Natural killer cell treated with Interleukin-12 subunit alpha and Interleukin-12 subunit beta and Interleukin-15 and Interleukin-18, amount 100 ng/mL, for 72 hours (primary cell): ENCODE data around the gene TERB2. TPM values are rescaled to one million over a fixed set of nuclear protein-coding genes. Genes with fewer than 3 reads are reported as not detected.
"Not testable (repeated sequence)": the region's sequence is repeated elsewhere in the genome, so short reads cannot be mapped to it uniquely, and the experiment has no call there.

Experiments used
- ATAC-seq, 2 donors: fragments of 150-1000 bp; cut with Tn5 transposase in 1 of 2; sonication (Bioruptor Pico), chemical (Tn5 transposase) in 1 of 2; 2 replicates each; pipeline ENCODE4 v1.10.0; 2021
- DNase-seq: peaks from one replicate; pipeline ENCODE4 v3.0.0; 2022; ENCODE audit warnings: low spot score
- H3K27ac Mint-ChIP-seq, 2 donors: 1 replicate in 1 of 2; 2 replicates in 1 of 2; pipeline ENCODE4 v1.8.0; 2022; ENCODE audit warnings: mixed read lengths in 2 of 2, mild to moderate bottlenecking in 1 of 2, moderate library complexity in 1 of 2
- H3K27me3 Mint-ChIP-seq, 2 donors: 1 replicate in 1 of 2; 2 replicates in 1 of 2; pipeline ENCODE4 v1.8.0; 2022; ENCODE audit warnings: mixed read lengths in 2 of 2
- H3K36me3 Mint-ChIP-seq: one replicate; pipeline ENCODE4 v1.8.0; 2022; ENCODE audit warnings: mixed read lengths
- H3K4me1 Mint-ChIP-seq, 2 donors: 1 replicate in 1 of 2; 2 replicates in 1 of 2; pipeline ENCODE4 v1.8.0; 2022; ENCODE audit warnings: low read depth in 2 of 2, mixed read lengths in 2 of 2, mild to moderate bottlenecking in 1 of 2
- H3K4me3 Mint-ChIP-seq: one replicate; pipeline ENCODE4 v1.8.0; 2022; ENCODE audit warnings: mixed read lengths
- H3K9me3 Mint-ChIP-seq: 2 replicates; pipeline ENCODE4 v1.8.0; 2022; ENCODE audit warnings: mixed read lengths
- total RNA-seq, 2 donors: library from RNA; stranded (reverse); gene quantifications; one replicate each; pipeline ENCODE4 v1.2.3, GENCODE V29; 2022

The TERB2 gene, protein sequence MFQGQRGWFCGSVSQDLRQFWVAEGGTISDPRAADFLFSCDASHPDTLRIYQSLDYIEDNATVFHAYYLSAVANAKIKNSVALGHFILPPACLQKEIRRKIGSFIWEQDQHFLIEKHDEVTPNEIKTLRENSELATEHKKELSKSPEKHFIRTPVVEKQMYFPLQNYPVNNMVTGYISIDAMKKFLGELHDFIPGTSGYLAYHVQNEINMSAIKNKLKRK
- not detected for total RNA-seq

DNA sequence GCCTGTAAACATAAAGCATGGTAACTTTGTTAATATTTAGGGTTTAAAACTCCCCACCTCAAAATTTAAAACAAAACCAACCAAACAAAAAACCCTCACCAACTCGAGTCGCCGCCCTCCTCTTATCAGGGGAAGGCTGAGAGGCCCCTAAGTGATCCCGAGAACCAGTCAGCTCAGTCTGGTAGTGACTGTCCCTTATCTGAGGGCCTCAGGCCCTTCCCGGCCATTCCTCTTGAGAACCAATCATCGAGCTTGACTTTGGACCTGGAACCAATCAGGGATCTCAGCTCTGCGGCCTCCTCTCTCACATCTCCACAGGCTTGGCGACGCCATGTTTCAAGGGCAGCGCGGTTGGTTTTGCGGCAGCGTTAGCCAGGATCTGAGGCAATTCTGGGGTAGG, at the start of gene TERB2:
Gene TERB2 (plus strand): TSS at position 300 of the 400 bp plus-strand sequence. CDS start 32 bp downstream, at position 332.
- H3K9me3 Mint-ChIP-seq, result no peaks in the 10 kb centered on the region
- no peak within 1 kb of the TSS for H3K4me3 Mint-ChIP-seq
- DNase-seq, result no peak
- H3K4me1 Mint-ChIP-seq, result no peaks in the 10 kb centered on the region
- ATAC-seq, result no peak
- H3K36me3 Mint-ChIP-seq, result no peaks in the 10 kb centered on the region
- no peak within 1 kb of the TSS for H3K27ac Mint-ChIP-seq
- H3K27me3 Mint-ChIP-seq, result peaks cover 8 to 11% of the 10 kb centered on the region in 2 donors

DNA sequence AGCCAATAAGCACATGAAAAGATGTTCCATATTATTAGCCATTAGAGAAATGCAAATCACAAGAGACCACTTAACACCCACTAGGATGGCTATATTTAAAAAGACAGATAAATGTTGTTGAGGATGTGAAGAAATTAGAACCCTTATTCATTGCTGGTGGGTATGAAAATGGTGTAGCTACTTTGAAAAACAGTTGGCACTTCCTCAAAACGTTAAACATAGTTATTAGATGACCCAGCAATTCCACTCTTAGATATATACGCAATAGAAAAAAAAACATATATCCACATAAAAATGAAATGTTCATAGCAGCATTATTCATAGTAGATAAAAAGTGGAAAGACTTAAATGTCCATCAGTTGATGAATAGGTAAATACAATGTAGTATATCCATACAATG, 47.1 kb upstream of the TERB2 start:
- no peak overlapping the region for H3K27ac Mint-ChIP-seq
- ATAC-seq (no peak), DNase-seq (no peak)
- no peaks in the 10 kb centered on the region for H3K36me3 Mint-ChIP-seq
- H3K9me3 Mint-ChIP-seq, result no peaks in the 10 kb centered on the region
- H3K4me1 Mint-ChIP-seq, result peaks cover 0 to 5% of the 10 kb centered on the region in 2 donors
- peaks cover 13% of the 10 kb centered on the region in 2 donors for H3K27me3 Mint-ChIP-seq
- no peak overlapping the region for H3K4me3 Mint-ChIP-seq

DNA sequence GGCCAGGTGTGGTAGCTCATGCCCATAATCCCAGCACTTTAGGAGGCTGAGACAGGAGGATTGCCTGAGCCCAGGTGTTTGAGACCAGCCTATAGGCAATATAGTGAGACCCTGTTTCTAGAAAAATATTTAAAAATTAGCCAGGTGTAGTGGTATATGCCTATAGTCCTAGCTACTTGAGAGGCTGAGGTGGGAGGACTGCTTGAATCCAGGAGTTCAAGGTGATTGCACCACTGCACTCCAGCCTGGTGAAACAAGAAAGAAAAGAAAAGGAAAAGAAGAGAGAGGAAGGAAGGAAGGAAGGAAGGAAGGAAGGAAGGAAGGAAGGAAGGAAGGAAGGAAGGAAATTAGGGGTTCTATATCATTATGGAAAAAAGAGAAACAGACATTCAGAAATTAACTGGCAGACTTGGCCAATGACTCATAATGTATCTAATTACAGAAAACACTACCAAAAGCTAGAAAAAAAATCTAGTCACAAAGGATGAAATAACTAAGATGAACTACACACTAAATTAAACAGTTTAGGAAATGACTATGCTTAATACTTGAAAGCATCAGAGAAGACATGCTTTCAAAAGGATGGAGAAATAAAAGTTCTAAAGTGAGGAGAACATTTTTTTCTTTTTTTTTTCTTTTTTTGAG, 45.4 kb upstream of the TERB2 start:
- peaks cover 9 to 15% of the 10 kb centered on the region in 2 donors for H3K27me3 Mint-ChIP-seq
- ATAC-seq, result no peak
- no peak overlapping the region for H3K27ac Mint-ChIP-seq
- peaks cover 0 to 5% of the 10 kb centered on the region in 2 donors for H3K4me1 Mint-ChIP-seq
- no peaks in the 10 kb centered on the region for H3K9me3 Mint-ChIP-seq
- no peak overlapping the region for H3K4me3 Mint-ChIP-seq
- H3K36me3 Mint-ChIP-seq, result no peaks in the 10 kb centered on the region
- DNase-seq, result no peak

DNA sequence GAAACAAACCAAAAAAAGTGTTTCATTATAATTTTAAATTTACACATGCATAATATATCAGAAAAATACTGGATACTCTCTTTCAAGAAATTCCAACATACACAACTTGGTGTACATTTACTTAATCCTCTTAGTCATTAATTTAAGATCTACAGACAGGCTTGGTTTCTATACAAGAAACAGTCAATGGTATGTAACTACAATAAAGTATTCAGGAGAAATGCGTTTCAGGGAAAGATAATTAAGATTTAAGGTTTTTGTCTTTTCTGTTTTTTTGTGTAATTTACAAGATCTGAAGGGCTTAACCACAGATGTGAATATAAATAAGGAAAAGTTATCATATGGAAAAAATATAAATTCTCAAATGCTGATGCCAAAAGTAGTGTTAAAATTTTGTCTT, 44.3 kb upstream of the TERB2 start:
- not testable (repeated sequence) for H3K4me1 Mint-ChIP-seq, H3K36me3 Mint-ChIP-seq, DNase-seq, H3K4me3 Mint-ChIP-seq, H3K9me3 Mint-ChIP-seq, H3K27ac Mint-ChIP-seq, ATAC-seq
- H3K27me3 Mint-ChIP-seq, result peaks cover 9 to 16% of the 10 kb centered on the region in 2 donors

DNA sequence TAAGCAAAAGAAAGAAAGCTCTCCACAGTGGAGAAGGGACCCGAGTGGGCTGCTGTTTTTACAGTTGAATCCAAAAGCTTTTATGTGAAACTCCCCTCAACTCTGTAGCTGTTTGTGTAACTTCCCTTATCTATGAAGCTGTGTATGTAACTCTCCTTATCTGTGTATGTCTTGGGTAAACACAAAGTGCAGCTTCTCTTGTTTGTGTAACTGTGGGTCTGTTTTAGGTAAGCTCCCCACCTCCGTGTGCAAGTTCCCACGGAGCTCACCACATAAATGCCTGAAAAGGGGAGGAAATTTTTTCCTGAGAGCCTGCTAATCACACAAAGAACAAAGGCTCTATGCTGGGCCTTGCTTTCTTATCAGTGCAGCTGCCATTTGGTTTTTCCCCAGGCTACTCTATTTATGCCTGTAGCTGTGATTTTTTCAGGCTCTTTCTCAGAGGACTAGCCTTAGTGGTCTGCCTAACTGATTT, 43.5 kb upstream of the TERB2 start:
- peaks cover 11 to 22% of the 10 kb centered on the region in 2 donors for H3K27me3 Mint-ChIP-seq
- not testable (repeated sequence) for H3K27ac Mint-ChIP-seq, H3K4me1 Mint-ChIP-seq, ATAC-seq, DNase-seq, H3K36me3 Mint-ChIP-seq, H3K9me3 Mint-ChIP-seq, H3K4me3 Mint-ChIP-seq

DNA sequence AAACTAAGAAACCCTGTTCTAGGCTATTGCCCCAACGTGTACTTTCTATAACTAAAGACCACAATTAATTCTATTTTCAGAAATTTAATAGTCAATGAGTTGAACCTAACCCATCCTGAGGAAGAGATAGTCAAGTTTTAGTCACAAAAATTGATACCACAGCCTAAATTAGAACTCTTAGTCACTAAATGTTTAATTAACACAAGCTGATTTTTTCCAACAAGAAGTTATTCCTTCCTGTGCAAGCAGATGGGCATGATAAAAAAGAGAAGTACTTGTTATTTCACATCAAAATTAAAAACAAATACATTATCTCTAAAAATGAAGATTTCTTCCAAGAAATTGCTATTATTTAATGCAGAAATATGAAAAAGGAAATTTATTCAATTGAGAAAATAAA, 38.4 kb upstream of the TERB2 start:
- Mint-ChIP-seq H3K27ac (no peak overlapping the region), H3K9me3 (no peaks in the 10 kb centered on the region), H3K4me3 (no peak overlapping the region), H3K36me3 (no peaks in the 10 kb centered on the region), H3K4me1 (no peaks in the 10 kb centered on the region), H3K27me3 (peaks cover 2 to 14% of the 10 kb centered on the region in 2 donors)
- DNase-seq, result no peak
- no peak for ATAC-seq

DNA sequence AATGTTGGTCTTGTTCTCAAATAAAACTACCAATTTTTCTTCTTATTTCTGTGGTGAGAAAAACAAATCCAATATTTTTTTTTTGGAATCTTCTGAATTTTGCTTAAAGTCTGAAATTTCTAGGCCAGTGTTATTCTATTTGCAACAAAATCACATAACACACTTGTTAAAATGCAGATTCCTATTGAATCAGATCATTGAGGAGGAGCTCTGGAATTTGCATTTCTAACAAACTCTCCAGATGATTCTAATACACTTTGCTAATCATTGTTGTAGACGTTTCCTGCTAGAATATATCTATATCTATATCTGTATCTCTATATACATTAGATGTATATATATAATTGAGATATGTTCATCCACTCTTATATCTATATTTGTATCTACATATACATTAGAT, 27.8 kb upstream of the TERB2 start:
- not testable (repeated sequence) for ATAC-seq, H3K36me3 Mint-ChIP-seq, DNase-seq, H3K27ac Mint-ChIP-seq, H3K4me3 Mint-ChIP-seq, H3K4me1 Mint-ChIP-seq, H3K9me3 Mint-ChIP-seq
- peaks cover 11 to 36% of the 10 kb centered on the region in 2 donors for H3K27me3 Mint-ChIP-seq

DNA sequence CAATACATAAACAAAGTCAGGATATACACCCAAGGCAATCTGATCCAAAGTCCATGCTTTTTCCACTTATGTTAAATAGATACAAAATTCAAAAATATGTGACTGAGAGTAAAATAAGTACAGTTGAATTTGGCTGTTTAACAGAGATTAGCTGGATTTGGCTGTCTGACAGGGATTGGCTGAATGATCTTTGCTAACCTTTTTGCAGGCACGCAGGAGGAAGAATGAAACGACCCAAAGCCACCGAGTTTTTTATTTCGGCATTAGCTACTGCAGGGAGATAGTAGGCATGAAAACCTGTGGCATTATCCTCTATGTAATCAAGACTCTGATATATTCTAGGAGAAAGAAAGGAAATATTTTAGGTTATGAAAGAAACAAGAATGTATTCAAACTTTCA, 26.2 kb upstream of the TERB2 start:
- not testable (repeated sequence) for H3K9me3 Mint-ChIP-seq
- H3K27me3 Mint-ChIP-seq, result peaks cover 11 to 36% of the 10 kb centered on the region in 2 donors

DNA sequence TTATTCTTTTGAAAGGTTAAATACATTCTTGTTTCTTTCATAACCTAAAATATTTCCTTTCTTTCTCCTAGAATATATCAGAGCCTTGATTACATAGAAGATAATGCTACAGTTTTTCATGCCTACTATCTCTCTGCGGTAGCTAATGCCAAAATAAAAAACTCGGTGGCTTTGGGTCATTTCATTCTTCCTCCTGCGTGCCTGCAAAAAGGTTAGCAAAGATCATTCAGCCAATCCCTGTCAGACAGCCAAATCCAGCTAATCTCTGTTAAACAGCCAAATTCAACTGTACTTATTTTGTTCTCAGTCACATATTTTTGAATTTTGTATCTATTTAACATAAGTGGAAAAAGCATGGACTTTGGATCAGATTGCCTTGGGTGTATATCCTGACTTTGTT, 1.8 kb downstream of the TERB2 start:
- H3K4me3 Mint-ChIP-seq, H3K4me1 Mint-ChIP-seq, H3K9me3 Mint-ChIP-seq, H3K36me3 Mint-ChIP-seq, ATAC-seq, DNase-seq, H3K27ac Mint-ChIP-seq: not testable (repeated sequence)
- H3K27me3 Mint-ChIP-seq, result peaks cover 17% of the 10 kb centered on the region in 2 donors

More for the DNA sequence above, 26.2 kb upstream of the TERB2 start:
- ATAC-seq, DNase-seq, H3K27ac Mint-ChIP-seq, H3K4me1 Mint-ChIP-seq, H3K4me3 Mint-ChIP-seq, H3K36me3 Mint-ChIP-seq: not testable (repeated sequence)

DNA sequence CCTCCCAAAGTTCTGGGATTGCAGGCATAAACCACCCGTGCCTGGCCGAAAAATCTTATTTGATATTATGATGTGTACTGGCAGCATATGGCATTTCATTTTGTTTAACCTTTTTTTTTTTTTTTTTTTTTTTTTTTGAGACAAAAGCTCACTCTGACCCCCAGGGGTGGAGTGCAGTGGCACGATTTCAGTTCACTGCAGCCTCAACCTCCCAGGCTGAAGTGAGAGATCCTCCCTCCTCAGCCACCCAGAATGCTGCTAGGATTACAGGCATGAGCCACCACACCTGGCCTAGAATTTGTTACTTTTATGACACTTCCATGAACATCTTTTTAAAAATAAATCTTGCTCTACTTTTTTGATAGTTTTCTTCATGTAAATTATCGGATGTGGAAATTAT, 12.0 kb downstream of the TERB2 start:
- Mint-ChIP-seq H3K4me1 (no peaks in the 10 kb centered on the region), H3K27ac (no peak overlapping the region), H3K27me3 (peaks cover 0 to 5% of the 10 kb centered on the region in 2 donors), H3K36me3 (no peaks in the 10 kb centered on the region), H3K9me3 (no peaks in the 10 kb centered on the region), H3K4me3 (no peak overlapping the region)
- no peak for DNase-seq
- no peak for ATAC-seq

DNA sequence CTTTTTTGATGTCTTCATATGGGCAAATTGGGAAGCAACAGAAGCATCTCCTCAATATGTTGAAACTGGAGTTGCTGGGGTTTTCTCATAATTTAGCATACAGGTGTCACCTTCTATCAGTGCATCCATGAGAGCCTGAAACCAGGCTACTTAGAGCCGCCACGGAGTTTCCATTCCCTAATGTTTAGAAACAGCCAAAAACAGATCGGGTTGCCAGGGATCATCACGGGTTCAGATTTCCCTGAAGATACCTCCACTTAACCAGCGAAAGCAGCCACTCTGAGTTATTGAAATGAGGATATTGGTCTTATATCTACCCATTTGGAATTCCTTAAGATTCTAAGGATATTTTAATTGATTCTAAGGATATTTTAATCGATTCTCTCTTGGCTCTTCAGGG, 14.5 kb downstream of the TERB2 start:
- Mint-ChIP-seq H3K27me3 (peaks cover 0 to 5% of the 10 kb centered on the region in 2 donors), H3K27ac (no peak overlapping the region), H3K4me3 (no peak overlapping the region), H3K4me1 (no peaks in the 10 kb centered on the region), H3K36me3 (no peaks in the 10 kb centered on the region), H3K9me3 (no peaks in the 10 kb centered on the region)
- ATAC-seq (no peak), DNase-seq (no peak)

DNA sequence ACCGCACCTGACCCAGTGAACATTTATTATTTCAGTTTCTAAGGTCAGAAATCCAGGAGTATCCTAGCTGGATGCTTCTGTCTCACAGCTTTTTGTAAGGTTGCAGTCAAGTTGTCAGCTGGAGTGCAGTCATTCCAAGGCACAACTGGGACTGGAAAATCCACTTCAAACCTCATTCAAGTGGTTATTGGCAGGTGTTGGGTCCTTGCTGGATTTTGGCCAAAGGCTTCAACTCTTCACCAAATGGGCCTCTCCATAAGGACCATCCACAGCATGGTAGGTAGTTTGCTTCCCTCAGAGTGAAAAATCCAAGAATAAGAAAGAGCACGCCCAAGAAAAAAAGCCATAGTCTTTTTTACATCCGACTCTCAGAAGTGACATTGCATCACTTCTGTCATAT, 19.7 kb downstream of the TERB2 start:
- not testable (repeated sequence) for DNase-seq, H3K27me3 Mint-ChIP-seq, H3K27ac Mint-ChIP-seq, H3K9me3 Mint-ChIP-seq, ATAC-seq, H3K4me1 Mint-ChIP-seq, H3K36me3 Mint-ChIP-seq, H3K4me3 Mint-ChIP-seq

DNA sequence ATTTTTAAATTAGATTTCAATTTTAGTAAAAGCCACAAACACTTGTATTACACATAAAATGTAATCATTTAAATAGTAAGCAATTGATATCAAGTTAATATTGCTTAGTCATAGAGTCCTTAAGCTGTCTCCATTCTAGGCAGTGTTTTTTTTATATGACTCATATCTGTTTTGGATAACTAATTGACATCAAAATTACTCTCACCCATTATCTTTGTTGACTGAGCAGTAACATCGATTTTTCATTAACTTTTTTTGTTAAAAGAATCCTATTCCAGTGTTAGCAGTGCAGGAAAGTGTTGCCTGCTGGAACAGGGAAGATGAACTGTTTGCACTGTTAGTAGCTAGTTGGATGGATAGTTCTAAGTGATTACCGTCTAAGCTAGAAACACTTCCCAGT, 21.3 kb downstream of the TERB2 start:
- H3K9me3 Mint-ChIP-seq, ATAC-seq, DNase-seq, H3K4me1 Mint-ChIP-seq, H3K4me3 Mint-ChIP-seq, H3K27ac Mint-ChIP-seq, H3K36me3 Mint-ChIP-seq, H3K27me3 Mint-ChIP-seq: not testable (repeated sequence)

DNA sequence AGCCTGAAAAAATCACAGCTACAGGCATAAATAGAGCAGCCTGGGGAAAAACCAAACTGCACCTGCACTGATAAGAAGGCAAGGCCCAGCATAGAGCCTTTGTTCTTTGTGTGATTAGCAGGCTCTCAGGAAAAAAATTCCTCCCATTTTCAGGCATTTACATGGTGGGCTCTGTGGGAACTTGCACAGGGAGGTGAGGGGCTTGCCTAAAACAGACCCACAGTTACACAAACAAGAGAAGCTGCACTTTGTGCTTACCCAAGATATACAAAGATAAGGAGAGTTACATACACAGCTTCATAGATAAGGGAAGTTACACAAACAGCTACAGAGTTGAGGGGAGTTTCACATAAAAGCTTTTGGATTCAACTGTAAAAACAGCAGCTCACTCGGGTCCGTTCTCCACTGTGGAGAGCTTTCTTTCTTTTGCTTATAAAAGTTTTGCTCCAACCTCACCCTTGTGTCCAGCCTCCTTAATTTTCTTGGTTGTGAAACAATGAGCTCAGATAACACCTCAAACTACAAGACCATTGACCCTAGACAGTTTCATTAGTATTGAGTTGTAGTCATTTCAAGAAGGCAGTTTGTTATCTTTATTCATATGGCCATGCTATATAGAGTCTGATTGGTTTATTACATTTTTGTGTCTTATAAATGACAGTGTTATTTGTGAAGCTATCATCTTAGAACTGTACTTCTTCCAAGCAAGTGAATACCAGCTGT, 23.3 kb downstream of the TERB2 start:
- H3K27me3 Mint-ChIP-seq, result peaks cover 8 to 24% of the 10 kb centered on the region in 2 donors

More for the DNA sequence above, 23.3 kb downstream of the TERB2 start:
- ATAC-seq, H3K4me1 Mint-ChIP-seq, H3K36me3 Mint-ChIP-seq, H3K27ac Mint-ChIP-seq, H3K4me3 Mint-ChIP-seq, DNase-seq, H3K9me3 Mint-ChIP-seq: not testable (repeated sequence)
